AG04450 (cell line): ENCODE measurements around the gene FUT7. TPM values are rescaled to one million over a fixed set of nuclear protein-coding genes. Genes with fewer than 3 reads are reported as not detected.

Experiments used
- CTCF ChIA-PET: fragments of 300-600, 350-600 bp; formaldehyde crosslinking; extraction: SDS; loops from one replicate; lab custom pipeline; 2022; ENCODE audit warnings: antibody characterized with exemption, inconsistent platforms; lab: Charles Lee
- POLR2A ChIA-PET: fragments of 350-600 bp; formaldehyde crosslinking; extraction: SDS; loops from one replicate; lab custom pipeline; 2021; ENCODE audit warnings: antibody characterized with exemption, inconsistent platforms; lab: Yijun Ruan, JAX
- DNase-seq: peaks from one replicate; pipeline ENCODE4 v3.0.0-alpha.2; 2011; ENCODE audit warnings: low read depth, low spot score
- H3K27ac ChIP-seq: one replicate; pipeline ENCODE4 v1.5.1; 2012; ENCODE audit warnings: low read depth, low read length, control low read depth
- H3K27me3 ChIP-seq: one replicate; pipeline ENCODE4 v1.6.0; 2012; ENCODE audit warnings: low read length; ENCODE audit not compliant: control insufficient read depth, insufficient read depth
- H3K4me3 ChIP-seq: 2 replicates; pipeline ENCODE4 v1.5.1; 2011; ENCODE audit warnings: mild to moderate bottlenecking, low read depth, low read length, control low read depth
- H3K9me3 ChIP-seq: 2 replicates; pipeline ENCODE4 v1.5.1; 2012; ENCODE audit warnings: low read length; ENCODE audit not compliant: control insufficient read depth, insufficient read depth
- polyA plus RNA-seq: library from polyadenylated mRNA; depleted of rRNA; stranded (reverse); fragments of >200 nt; gene quantifications from 2 replicates; pipeline ENCODE4 v1.2.3, GENCODE V29; 2011
- TF ChIP-seq, protein P1 (sequence below): IDR thresholded peaks from 2 replicates; pipeline ENCODE4 v1.5.1; 2011; ENCODE audit warnings: low read depth, low read length, control low read depth, inconsistent platforms

FUT7 gene
- polyA plus RNA-seq, 1 experiment, result not detected

DNA sequence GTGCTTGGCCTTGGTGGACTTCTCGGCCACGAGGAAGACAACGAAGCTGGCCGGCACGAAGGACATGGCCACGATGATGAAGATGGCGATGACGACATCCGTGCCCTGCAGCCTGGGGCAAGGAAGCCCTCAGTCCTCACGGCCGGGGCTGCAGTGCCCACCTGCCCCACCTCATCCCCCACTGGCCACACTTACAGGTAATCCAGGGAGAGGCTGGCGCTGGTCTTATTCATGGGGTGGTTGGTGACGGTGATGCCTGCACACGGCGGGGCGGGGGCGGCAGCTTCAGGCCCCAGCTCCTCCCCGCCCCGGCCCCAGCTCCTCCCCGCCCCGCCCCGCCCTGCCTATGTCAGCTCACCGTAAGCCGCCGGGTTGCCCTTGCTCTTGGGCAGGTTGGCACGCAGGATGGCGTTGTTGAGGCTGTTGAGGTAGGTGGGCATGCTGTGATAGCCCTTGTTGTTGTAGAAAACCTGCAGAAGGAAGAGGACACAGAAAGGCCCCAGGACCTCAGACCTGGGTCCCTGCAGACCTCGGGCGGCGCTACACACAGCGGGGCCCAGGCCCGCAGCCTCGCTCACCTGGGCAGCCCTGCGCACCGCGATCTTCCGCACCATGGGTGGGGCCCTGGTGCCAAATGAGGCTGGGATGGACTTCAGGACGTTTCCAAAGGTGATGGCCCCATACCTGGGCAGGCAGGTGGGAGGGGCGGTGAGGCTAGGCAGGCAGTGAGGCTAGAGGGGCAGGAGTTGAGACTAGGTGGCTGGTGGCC lies 19.8 kb downstream of the FUT7 start:
- TF ChIP-seq, protein P1, sequence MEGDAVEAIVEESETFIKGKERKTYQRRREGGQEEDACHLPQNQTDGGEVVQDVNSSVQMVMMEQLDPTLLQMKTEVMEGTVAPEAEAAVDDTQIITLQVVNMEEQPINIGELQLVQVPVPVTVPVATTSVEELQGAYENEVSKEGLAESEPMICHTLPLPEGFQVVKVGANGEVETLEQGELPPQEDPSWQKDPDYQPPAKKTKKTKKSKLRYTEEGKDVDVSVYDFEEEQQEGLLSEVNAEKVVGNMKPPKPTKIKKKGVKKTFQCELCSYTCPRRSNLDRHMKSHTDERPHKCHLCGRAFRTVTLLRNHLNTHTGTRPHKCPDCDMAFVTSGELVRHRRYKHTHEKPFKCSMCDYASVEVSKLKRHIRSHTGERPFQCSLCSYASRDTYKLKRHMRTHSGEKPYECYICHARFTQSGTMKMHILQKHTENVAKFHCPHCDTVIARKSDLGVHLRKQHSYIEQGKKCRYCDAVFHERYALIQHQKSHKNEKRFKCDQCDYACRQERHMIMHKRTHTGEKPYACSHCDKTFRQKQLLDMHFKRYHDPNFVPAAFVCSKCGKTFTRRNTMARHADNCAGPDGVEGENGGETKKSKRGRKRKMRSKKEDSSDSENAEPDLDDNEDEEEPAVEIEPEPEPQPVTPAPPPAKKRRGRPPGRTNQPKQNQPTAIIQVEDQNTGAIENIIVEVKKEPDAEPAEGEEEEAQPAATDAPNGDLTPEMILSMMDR, result no peak
- CTCF ChIA-PET, result no interaction called here
- POLR2A ChIA-PET, result interaction anchor here (0.7 kb wide), 1 partner anchor 63 kb away, joined by 3 read pairs; no protein-coding TSS in a partner anchor

DNA sequence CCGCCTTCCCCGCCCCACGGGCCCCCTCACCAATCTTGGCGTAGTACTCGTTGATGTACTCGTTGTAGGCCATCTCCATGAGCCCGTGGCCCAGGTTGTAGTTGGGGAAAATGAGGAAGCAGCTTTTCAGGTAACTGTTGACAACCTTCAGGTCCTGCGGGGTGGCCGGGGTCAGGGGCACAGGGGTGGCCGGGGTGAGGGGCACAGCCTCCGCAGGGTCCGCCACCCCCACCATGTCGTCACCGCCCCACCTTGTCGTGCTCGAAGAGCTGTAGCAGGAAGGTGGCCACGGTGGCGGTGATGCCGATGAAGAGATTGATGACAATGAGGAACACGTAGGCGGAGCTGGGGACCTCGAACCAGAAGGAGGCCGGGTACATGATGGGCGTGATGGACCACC lies 20.7 kb downstream of the FUT7 start:
- ChIA-PET CTCF (no interaction called here), POLR2A (no interaction called here)
- H3K27me3 ChIP-seq, result no peaks in the 10 kb centered on the region
- H3K27ac ChIP-seq, result no peak overlapping the region
- H3K9me3 ChIP-seq, result peaks cover 40% of the 10 kb centered on the region
- no peak overlapping the region for H3K4me3 ChIP-seq
- TF ChIP-seq, protein P1, result no peak
- no peak for DNase-seq

More for the DNA sequence above, 19.8 kb downstream of the FUT7 start:
- Histone ChIP-seq H3K27me3 (no peaks in the 10 kb centered on the region), H3K9me3 (peaks cover 49% of the 10 kb centered on the region), H3K4me3 (no peak overlapping the region), H3K27ac (no peak overlapping the region)
- no peak for DNase-seq

DNA sequence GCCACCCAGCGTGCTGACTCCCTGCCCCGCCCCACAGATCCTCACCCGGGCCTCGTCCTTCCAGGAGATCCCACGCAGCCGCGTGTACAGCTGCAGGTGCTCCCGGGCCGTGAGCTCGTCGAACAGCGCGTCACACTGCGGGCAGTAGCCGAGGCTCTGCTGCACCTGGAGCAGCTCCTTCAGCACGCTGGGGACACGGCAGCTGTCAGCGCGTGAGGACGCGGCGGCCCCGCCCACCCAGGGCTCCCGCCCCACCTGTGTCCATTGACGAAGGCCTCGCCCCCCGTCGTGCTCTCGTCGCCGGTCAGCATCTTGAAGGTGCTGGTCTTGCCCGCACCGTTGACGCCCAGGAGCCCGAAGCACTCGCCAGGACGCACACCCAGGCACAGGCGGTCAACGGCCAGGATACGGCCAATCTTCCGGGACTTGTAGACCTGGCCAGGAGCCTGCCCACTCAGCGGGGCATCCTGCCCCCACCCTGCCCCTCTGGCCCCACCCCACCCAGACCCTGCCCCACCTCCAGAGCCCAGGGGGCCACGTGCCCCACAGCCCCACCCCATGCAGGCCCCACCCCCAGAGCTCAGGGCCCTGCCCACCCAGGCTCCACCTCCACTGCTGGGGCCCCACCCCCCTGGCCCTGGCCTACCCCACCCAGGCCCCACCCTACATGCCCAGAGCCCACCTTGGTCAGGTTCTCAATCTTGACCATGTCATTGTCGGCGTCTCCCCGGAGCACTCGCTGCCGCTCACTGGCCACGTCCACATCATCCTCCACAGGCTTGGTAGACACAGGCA lies 21.8 kb downstream of the FUT7 start:
- POLR2A ChIA-PET, result no interaction called here
- H3K4me3 ChIP-seq, result no peak overlapping the region
- H3K9me3 ChIP-seq, result peaks cover 39% of the 10 kb centered on the region; the same call in 1 of the 2 replicates
- CTCF ChIA-PET, result interaction anchor here (0.6 kb wide), 1 partner anchor 170 kb away, joined by 3 read pairs; no protein-coding TSS in a partner anchor
- H3K27me3 ChIP-seq, result no peaks in the 10 kb centered on the region
- no peak for DNase-seq
- TF ChIP-seq, protein P1, result no peak
- H3K27ac ChIP-seq, result no peak overlapping the region

DNA sequence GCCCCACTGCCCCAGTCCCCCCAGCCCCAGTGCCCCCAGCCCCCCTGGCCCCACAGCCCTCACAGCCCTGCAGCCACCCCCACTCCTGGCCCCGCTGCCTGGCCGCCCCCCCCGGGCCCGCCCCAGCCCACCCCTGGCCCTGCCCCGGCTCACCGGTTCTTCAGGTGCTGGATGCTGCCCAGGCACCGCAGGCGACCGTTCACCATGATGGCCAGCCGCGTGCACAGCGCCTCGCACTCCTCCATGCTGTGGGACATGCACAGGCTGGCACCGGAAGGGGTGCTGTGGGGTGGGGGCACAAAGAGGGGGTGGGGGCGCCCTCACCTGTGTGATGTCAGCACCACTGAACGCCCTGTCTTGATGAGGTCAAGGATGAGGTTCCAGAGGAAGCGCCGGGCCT lies 22.7 kb downstream of the FUT7 start:
- H3K4me3 ChIP-seq, result no peak overlapping the region
- CTCF ChIA-PET, result no interaction called here
- H3K27me3 ChIP-seq, result no peaks in the 10 kb centered on the region
- no peak overlapping the region for H3K27ac ChIP-seq
- DNase-seq, result no peak
- POLR2A ChIA-PET, result no interaction called here
- TF ChIP-seq, protein P1, result no peak
- H3K9me3 ChIP-seq, result peaks cover 30% of the 10 kb centered on the region; the same call in 1 of the 2 replicates

DNA sequence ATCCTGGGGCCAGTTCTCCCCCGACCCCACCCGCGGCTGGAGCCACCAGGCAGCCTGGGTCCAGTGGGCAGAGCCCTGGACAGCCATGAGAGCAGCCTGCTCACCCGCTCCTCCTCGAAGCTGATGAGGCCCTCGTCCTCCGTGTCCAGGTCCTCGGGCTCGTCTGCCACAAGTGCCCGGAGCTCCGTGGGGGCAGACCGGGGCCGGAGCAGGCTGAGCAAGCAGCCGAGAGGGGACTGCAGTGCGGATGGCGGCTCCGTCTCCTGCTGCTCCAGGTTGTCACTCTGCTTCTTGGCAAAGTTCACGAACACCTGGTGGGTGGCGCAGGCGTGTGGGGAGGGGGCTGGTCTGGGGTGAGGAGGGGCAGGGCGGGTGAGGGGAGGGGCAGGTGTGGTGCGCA lies 23.6 kb downstream of the FUT7 start:
- H3K27me3 ChIP-seq, result no peaks in the 10 kb centered on the region
- peaks cover 21% of the 10 kb centered on the region; the same call in 1 of the 2 replicates for H3K9me3 ChIP-seq
- H3K27ac ChIP-seq, result no peak overlapping the region
- CTCF ChIA-PET, result interaction anchor here (1.1 kb wide), 1 partner anchor 41 kb away, joined by 3 read pairs; no protein-coding TSS in a partner anchor
- H3K4me3 ChIP-seq, result no peak overlapping the region
- no peak for DNase-seq
- POLR2A ChIA-PET, result no interaction called here
- TF ChIP-seq, protein P1, result no peak
